Activated T-helper 1 cell treated with anti-CD3 and anti-CD28 coated beads, Interleukin-2, amount 50 U/mL, for 16 hours (primary cell): ENCODE data around the gene NBPF3.
"Not testable (repeated sequence)": the region's sequence is repeated elsewhere in the genome, so short reads cannot be mapped to it uniquely, and the experiment has no call there.

Experiments used
- DNase-seq, 2 donors: peaks; one replicate each; pipeline ENCODE4 v3.0.0-alpha.2; 2020; ENCODE audit warnings: low read depth in 1 of 2, low spot score in 1 of 2

NBPF3 gene

DNA sequence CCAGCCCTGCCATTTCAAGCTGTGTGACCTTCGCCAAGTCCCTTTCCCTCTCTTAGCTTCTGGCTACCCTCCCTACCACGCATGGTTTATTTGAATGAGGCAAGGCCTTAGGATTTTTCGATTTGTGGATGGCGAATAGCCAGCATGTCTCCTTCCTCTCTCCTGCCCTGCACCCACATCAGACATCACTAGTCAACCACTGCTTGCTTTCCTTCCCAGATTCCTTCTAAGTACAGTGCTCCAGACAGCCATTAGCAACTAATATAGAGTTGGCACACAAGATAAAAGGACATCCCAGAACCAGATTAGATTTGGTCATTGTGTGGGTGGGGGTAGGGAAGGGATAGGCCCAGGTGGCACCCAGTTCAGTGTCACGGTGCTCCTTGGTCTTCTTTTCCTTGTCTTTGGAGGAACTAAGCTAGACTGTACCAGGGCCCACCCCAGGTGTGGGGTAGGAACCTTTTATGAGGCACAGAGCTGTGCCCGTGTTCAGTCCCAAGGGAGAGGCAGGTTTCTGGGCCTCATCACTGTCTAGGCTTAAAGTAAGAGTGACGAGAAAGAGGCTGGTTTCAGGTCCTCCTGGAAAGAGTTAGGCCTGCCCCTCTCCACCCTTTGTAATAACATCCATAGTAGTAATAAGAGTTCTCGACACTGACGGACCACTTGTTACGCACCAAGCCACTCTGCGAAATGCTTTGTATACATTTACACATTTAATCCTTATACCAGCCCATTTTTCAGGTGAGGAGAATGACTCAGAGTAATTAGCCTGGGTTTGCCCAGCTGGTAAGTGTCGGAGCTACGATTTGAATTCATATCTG is 77.9 kb downstream of the NBPF3 start:
- no peak for DNase-seq

DNA sequence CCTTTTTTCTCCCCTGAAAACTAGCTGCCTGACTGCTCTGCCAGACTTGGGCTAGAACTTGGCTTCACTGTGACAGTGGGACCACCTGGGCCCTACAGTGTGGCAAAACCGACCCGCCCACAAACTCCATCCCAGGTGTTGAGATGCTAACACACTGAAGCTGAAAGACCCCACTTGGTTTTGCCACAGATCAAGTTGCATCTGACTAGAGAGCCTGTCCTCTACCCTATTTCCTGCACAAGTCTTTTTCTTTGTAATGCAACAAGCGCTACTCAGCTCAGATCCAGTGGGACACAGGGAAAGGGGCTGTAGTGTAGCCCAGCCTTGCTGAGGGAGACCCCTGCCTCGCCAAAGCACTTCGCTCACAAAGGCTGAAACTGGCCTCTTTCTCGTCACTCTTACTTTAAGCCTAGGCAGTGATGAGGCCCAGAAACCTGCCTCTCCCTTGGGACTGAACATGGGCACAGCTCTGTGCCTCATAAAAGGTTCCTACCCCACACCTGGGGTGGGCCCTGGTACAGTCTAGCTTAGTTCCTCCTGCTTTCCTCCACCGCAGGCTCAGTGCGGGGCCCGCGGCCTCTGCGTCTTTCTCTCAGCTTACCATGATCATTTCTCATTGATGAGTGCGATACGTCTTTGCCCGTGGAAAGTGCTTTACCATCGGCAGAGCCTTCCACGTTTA is 79.0 kb downstream of the NBPF3 start:
- DNase-seq, result no peak

DNA sequence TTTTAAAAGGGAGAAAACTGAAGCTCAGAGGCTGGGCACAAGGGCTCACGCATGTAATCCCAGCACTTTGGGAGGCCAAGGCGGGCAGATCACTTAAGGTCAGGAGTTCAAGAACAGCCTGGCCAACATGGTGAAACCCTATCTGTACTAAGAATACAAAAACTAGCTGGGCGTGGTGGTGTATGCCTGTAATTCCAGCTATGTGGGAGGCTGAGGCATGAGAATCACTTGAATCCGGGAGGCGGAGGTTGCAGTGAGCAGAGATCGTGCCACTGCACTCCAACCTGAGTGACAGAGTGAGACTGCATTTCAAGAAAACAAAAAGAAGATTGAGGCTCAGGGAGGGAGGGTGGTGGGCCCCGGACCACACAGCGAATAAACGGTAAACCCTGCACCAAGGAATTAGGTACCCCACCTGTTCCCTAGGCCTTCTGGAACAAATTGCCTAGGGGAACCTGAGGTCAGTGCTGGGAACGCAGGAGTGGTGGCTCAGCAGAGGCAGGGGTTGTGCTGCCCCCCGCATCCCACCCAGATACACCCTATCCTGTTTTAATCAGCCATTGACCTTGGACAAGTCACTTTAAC is 79.6 kb downstream of the NBPF3 start:
- not testable (repeated sequence) for DNase-seq

DNA sequence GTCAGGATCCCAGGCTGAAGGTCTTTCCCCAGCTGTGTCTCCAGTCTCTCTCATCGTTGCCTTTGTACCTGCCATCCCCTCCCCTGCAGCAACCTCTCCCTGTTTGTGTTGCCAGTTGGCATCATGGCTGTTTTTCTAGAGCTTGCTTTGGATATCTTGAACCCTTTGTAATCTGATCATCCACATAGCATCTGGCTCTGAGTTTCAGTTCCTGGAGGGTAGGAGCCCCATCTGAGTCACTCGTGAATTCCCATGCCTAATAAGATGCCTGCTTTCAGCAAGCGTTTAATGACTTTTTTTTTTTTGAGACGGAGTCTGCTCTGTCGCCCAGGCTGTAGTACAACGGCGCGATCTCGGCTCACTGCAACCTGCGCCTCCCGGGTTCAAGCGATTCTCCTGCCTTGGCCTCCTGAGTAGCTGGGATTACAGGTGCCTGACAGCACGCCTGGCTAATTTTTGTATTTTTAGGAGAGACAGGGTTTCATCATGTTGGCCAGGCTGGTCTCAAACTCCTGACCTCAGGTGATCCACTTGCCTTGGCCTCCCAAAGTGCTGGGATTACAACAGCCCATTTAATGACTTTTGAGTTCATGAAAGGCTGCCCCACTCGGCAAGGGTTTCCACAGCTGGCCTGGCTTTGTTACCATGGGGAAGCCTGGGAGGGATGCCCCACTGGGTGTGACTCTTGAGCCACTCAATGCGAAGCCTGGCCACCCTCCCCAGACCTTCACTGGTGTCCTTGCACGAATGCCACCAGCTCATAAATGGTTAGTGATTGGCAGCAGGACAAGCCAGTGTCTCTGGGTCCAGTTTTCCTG is 81.2 kb downstream of the NBPF3 start:
- DNase-seq, result no peak

DNA sequence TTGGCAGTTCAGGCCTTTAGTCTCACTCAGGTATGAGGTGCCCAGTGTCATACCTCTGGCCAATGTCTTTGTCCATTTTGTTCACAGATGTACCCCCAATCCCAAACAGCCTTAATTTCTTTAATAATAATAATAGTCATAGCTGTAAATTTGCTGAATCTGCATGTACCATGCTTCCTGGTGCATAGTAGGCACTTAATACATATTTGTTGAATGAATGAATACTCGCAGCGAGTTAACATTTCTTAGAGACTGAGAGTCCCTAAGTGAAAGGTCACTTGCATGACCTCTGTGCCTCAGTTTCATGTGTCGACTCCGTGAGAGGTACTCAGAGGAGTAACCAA is 81.8 kb downstream of the NBPF3 start:
- no peak for DNase-seq

DNA sequence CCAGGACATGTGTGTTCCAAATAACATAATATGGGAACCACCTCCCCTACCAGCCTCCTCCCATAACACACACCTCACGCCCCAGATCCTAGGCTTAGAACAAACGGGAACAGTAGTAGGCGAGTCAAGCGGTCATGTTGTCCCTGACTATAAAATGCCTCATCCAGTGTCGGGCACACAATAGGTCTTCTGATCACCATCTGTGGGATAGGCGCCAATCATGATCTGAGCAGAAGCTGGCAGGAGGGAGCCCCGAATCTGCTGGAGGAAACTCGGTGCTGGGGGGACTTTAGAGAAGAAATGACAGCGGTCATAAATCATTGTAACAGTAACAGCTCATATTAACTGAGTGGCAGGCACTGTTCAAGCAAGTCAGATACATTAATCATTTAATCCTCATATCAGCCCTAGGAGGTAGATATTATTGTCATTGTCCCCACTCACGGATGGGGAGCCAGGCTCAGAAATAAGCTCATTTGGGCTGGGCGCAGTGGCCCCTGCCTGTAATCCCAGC is 82.6 kb downstream of the NBPF3 start:
- no peak for DNase-seq

DNA sequence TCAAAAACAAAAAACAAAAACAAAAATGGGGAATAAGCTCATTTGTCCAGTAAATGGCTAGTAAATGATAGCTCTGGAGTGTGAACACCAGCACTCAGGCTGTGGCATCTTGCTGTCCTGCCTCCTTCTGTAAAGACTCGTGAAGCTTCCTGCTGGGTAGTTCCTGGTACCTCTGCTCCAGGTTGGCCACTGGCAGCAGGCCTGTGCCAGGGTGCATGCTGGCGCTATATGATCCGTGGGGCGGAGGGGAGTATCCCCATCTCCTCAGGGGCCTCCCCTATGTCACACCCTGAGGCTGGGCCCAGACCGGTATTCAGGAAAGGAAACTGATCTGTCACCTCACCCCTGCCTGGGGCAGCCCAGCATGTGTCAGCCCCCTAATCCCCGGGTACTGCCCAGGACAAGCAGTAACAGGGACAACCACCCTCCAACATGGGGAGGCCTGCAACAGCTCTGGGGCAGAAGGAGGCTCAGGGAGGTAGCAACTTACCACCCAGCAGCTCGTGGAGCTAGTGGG is 83.4 kb downstream of the NBPF3 start:
- no peak for DNase-seq

DNA sequence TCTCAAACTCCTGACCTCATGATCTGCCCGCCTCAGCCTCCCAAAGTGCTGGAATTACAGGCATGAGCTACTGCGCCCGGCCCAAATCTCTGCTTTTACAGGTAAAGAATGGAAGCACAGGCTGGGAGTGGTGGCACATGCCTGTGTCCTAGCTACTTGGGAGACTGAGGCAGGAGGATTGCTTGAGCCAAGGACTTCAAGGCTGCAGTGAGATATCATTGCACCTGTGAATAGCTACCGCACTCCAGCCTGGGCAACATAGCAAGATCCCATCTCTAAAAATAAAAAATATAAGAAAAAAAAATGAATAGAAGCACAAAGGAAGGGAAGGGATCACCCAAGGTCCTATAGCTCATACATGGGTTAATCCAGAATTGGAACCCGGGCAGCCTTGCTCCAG is 84.3 kb downstream of the NBPF3 start:
- no peak for DNase-seq

DNA sequence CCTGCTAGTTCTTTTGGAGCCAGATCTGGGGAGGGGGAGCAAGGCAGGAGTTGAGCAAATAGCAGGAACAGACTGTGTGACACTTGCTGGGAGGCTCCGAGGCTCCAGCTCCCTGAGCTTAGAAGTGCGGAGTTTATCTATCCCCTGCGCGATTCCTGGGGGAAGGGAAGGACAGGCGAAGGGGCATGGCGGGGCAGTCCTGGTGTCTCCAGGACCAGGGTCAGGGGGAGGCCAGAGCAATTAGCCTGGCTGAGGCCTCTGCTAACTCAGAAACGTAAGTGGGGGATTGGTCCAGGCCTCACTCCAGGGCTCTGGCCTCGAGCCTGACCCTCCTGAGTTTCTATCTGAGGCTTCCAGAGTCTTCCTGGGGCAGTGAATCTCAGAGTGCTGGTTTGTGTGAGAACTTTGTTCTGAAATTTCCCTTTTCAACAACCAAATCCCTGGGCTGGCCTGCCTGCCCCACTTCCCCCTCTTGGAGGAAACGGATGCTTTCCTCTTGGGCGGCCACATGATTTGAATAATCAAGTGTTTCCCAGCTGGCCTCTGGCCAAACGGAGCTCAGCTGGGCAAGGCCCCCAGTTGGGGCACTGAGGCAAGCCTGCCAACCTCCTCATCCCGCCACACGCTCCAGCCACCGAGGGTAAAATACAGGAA is 84.9 kb downstream of the NBPF3 start:
- DNase-seq, result no peak

DNA sequence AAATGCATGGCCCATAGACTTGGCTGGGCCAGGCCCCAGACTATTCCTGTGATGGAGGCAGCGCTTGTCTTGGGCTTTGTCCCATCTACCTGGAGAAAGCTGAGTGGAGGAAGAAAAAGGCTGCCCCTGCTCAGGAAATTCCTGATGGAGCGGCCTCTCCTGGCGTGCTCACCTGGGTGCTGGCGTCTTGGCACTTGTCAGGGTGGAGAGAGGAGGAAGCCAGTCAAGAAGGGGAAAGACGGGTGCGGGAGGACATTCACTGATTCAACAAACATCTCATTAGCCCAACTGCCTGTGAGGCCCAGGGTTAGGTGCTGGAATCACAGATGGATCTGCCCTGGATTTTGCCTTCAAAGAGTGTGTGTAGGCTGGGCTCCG is 85.4 kb downstream of the NBPF3 start:
- no peak for DNase-seq

DNA sequence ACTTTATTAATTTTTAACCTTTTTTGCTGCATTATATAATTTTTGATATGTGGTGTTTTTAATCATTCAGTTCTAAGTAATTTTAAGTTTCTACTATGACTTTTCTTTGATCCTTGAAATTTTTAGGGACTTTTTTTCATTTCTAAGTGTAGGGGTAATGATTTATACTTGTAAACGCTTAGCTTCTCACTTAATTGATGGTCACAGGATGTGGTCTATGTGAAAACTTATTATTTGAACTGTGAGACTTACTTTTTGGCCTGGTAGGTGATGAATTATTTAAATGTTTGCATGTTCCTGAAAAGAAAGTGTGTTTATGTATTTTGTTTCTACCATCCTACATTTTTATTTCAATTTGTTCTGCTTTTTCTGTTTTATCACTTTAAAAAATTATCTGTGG is 86.5 kb downstream of the NBPF3 start:
- no peak for DNase-seq

DNA sequence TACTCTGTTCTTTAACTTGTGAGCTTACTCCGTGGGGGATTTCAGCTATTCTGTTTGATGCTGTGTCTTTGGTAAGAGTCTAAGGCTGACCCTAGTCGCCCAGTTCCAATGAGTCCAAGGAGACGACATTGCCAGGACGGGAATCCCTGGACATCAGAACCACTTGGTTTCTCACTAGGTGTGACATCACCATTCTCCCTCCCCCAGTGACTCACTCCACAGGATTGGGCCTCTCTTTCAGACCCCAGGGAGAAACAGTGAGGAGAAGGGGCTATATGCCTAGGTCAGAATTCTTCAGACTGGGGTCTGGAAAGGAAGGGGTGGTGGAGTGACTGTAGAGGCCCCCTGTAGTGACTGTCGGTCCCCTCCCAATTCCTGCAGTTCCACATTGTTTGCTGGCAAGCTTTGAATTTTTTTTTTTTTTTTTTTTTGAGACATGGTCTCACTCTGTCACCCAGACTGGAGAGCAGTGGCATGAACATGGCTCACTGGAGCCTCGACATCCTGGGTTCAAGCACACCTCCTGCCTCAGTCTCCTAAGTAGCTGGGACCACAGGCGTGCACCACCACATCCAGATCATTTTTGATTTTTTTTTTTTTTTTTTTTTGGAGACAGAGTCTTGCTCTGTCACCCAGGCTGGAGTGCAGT is 90.6 kb downstream of the NBPF3 start:
- no peak for DNase-seq

DNA sequence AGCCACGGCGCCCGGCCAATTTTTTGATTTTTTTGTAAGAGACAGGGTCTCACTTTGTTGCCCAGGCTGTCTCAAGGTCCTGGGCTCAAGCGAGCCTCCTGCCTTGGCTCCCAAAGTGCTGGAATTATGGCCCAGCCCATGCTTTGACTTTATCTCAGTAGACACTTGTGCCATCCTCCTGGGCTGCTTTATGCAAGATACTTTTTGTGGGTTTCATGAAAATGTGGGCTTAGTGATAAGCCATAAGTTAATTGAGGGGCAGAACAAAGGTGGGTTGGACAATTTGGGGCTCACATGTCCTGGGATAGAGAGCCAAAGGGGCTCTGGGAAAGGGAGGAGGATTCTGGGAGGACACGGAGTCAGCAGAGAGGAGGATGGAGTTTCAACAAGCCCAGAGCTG is 91.3 kb downstream of the NBPF3 start:
- no peak for DNase-seq

DNA sequence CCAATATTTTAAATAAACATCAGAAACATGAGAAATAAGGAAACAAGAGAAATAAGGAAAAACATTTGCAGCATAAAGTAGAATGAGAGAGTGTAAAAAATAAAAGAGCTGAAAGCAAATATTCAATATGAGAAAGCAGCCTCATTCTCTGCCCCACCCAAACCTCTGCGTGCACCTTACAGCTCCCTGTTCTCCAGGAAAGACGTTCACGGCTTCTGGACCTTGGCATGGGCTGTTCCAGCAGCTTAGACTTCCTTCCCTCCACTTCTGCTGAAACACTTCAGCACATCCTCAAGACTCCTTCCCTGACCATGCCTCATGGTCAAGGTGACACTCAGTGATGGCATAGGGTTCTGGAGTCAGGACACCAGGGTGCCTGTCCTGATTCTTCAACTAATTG is 92.6 kb downstream of the NBPF3 start:
- DNase-seq, result no peak

DNA sequence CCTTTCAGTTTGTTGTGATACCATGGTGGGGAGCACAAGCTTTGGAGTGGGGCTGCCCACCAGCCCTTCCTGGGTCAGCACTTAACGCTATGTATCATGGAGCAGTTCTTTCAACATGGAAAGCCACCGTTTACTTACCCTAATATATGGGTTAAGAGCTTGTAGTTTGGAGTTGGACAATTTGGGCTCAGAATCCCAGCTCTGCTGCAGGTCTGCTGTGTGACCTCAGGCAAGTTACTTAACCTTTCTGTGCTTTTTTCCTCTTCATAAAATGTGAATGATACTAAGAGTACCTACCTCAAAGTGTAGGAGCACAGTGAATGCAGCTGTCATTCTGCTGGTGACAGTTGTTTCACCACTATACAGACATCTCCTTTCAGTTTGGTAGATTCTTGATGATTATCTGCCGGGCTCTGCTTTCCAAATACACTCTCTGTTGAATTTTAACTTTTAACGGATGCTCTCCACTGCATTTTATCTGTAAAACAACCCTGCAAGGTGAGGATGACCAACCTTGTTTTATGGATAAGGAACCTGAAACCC is 93.1 kb downstream of the NBPF3 start:
- DNase-seq, result no peak

DNA sequence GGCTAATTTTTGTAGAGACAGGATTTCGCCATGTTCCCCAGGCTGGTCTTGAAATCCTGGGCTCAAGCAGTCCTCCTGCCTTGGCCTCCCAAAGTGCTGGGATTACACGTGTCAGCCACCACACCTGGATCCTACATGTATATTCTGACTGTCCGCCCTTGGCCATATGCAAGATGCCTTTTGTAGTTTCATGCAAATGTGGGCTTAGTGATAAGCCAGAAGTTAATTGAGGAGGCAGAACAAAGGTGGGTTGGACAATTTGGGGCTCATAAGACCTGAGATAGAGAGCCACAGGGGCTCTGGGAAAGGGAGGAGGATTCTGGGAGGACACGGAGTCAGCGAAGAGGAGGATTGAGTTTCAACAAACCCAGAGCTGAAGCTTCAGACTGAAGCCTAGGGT is 94.2 kb downstream of the NBPF3 start:
- DNase-seq, result no peak
